GM19025 (cell line): ENCODE results near the gene LUC7L3.

Experiments
- ATAC-seq: cut with Tn5 transposase; IDR thresholded peaks from one replicate; pipeline ENCODE4 v1.9.1; 2021; ENCODE audit warnings: mild to moderate bottlenecking, low read depth, moderate library complexity; ENCODE audit not compliant: unreplicated experiment

The LUC7L3 gene

GRCh38 chr17:50745631-50746030, 26.2 kb downstream of the LUC7L3 start:
- ATAC-seq, result no peak

DNA sequence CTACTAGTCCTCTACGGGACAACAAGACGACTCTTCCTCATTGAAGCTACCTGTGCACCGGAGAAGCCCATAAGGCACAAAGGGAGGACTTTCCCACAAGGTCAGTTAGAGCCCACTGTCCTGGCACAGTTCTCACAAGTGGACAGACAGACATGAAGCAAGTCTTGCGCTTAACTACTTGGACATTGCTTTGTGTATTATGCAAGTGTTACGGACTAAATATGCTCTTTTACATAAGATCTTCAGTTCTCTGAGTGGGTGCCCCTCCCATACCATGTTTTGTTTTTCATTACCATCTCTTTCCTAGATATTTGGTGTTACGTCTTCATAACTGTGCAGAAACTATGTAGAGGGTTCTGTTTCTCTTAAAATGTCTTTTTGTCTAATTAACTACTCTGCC, 29.8 kb downstream of the LUC7L3 start:
- ATAC-seq, result no peak

GRCh38 chr17:50754521-50754920, 35.1 kb downstream of the LUC7L3 start:
- ATAC-seq, result no peak

DNA sequence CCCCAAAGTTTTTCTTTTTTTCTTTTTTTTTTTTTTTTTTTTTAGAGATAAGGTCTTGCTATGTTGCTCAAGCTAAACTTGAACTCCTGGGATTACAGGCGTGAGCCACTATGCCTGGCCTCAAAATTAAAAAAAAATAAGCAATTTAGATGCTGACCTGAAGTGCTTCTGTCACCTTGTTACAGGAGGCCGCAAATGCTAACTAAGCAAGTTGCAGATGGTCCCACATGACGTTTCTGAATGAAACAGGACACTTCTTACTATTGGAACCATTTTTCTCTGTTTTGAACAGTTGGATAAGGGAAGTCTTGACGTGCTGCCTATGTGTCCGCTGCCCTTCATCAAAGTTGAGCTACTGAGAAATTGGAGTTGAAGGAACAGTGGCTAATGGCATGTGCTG, 39.1 kb downstream of the LUC7L3 start:
- ATAC-seq, result no peak

DNA sequence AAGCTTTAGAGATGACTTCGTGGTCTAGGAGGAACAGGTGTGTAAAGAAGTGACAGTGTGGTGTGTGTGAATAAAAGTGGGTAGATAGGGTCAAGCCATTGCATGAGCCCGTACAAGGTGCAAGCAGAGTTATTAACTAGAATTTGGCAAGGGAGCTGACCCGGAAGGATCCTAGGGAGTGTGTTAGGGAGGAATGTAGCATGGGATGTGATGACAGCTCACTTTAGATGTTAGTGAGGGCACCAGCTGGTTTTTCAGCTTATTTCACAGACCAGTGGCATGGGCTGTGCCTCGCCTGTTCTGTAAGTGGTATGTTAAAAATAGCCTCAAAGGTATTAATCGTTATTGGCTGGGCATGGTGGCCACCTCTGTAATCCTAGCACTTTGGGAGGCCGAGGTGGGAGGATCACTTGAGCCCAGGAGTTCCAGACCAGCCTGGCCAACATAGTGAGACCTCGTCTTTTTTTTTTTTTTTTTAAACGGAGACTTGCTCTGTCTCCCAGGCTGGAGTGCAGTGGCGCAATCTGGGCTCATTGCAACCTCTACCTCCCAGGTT, 39.7 kb downstream of the LUC7L3 start:
- no peak for ATAC-seq

GRCh38 chr17:50762177-50762576, 42.8 kb downstream of the LUC7L3 start:
- no peak for ATAC-seq

DNA sequence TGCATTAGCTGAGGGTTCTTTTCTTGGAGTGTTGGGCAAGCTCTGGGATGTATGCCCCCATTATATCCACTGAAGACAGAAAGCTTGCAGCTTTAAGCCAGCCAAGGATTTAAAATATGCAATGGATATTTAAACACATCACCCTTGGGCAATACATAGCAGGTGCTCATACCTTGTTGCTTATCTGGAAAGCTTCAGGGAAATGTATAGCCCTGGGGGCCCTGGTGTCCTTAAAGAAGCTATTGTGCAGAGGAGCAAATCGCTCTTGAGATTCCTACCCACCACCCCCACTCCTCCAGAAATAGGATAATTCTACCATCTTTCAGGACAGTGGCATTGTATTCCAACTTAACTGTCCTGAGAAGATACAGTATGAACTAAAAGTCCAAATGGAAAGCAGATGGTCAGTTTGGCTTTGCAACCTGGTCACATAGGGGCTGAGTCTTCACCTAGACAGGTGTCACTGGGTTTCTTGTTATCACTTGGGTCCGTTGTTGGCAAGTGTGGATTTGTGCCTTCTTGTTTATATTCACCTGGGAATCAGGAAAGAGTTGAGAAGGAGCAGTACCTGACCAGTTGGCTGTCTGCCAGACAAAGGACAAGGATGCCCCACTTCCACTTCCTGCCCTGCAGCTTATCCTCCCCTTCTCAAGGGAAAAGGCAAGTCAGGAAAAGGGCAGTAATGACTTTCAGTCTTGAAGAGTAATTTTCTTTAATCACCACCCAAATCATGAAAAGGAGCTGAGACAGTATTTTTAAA, 44.5 kb downstream of the LUC7L3 start:
- no peak for ATAC-seq

DNA sequence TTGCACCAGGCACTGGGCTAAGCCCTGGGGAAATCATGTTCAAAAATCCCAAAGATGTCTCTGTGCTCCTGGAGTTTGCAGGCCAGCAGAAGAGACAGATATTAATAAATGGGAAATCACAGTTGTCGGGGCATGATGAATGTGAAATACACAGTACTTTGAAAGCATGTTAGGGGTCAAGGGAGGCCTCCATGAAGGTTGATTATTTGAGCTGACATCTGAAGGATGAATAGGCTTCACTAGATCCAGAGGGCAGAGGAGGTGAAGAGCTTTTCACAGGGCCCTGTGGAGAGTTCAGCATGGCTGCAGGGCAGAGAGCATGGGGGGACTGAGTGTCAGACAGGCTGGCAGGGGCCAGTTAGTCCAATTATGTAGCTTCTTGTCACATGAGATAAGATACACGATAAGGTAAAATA, 45.3 kb downstream of the LUC7L3 start:
- ATAC-seq, result no peak

GRCh38 chr17:50765454-50766221, 46.2 kb downstream of the LUC7L3 start:
- no peak for ATAC-seq

DNA sequence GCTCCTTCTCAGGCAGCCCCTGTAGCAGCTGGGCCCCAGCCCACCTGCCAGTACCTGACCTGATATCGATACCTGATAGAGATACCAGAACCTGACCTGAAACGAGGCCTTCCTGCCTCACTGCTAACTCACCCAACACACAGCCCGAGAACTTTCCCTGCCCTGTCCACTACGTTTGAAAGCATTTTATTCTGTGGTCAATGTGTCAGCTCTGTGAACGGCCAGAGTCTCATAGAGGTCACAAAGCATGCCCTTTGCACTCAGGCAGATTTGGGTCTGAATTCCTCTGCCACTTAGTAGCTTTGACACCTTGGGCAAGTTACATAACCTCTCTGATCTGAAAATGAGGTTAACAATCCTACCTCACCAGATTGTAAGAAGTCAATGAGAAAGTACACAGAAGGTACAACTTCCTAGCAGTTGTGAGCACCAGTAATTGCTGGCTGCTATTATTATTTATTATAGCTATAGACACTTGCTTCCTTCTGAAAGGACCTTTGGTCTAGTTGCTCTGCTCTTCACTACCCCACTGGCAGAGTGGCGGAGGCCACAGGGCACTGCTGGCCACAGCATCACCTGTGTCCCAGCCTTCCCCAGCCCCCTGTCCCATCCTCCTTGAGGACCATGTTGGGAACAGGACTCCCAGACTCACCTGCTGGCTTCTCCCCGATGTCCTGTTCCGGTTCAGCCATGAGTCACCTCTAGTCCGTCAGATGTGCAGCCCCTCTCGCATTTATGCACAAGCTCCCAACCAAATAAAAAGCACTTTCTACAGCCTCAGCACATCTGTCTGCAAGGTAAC, 47.0 kb downstream of the LUC7L3 start:
- ATAC-seq, result no peak

DNA sequence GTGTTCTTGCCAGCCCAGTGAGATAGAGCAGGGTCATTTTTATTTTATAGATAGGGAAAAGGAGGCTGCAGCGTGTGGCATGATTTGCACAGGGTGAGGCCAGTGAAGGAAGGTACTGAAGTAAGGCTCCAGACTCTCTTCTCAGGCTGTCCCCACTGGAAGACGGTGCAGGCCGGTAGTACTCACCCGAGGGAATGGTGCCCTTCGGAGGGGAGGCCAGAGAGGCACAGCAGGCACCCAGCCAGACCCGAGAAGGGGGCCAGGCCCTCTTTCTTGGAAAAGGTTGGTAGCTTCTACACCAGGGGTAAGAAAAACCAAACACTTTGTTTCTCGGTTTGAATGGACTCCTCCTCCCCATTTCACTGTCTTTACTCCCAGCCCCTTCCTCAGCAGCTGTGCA, 47.6 kb downstream of the LUC7L3 start:
- ATAC-seq, result no peak

DNA sequence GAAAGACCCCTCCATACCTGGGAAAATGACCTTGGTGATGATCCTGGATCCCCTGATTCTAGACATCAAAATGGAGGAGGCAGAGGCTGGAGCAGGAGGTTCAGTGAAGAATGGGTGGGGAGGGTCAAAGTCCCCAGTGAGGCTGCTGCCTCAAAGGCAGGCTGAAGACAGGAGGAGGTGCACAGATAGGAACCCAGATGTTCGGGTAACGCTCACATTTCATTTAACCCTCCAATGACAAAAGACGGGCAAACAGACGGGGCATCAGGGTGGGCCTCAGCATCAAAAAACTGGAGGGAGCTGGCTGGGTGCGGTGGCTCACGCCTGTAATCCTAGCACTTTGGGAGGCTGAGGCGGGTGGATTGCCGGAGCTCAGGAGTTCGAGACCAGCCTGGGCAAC, 48.0 kb downstream of the LUC7L3 start, which contains the start of gene ANKRD40CL:
Gene ANKRD40CL (minus strand): TSS at position 73 of the 400 bp plus-strand sequence. CDS start 605 bp downstream, outside the sequence.
- ATAC-seq, result no peak

- ATAC-seq, result no peak
These were observed 49.0 kb downstream of the LUC7L3 start for GRCh38 chr17:50768346-50768761.

DNA sequence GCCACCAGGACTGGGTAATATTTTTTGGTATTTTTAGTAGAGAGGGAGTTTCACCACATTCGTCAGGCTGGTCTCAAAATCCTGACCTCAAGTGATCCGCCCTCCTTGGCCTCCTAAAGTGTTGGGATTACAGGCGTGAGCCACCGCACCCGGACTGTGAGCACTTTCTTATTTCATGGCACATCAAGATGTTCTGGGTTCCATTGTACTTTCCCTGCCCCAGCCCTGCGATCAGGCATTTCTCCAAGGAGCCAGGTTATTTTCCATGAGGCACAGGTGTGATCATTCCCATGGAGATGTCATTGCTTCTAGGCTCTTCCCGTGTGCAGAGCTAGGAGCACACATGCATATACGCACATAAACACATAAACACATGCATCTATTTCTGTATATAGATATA, 50.5 kb downstream of the LUC7L3 start:
- ATAC-seq, result no peak

DNA sequence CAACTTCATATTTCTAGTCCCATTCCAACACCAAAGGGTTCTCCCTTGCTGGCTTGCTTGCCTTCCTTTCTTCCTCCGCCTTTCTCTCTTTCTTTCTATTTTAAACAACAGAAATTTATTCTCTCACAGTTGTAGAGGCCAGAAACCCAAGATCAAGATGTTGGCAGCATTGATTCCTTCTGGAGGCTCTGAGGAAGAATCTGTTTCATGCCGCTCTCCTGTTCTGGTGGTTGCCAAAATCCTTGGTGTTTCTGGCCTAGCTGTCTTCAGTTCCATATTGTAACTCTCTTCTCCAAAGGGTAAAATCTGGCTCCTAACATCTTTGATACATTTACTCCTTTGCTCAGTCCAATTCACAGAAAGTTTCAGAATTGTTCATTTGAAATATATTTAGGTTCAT, 50.9 kb downstream of the LUC7L3 start:
- no peak for ATAC-seq

- ATAC-seq, result no peak
These were observed 52.8 kb downstream of the LUC7L3 start for GRCh38 chr17:50771991-50772785.

DNA sequence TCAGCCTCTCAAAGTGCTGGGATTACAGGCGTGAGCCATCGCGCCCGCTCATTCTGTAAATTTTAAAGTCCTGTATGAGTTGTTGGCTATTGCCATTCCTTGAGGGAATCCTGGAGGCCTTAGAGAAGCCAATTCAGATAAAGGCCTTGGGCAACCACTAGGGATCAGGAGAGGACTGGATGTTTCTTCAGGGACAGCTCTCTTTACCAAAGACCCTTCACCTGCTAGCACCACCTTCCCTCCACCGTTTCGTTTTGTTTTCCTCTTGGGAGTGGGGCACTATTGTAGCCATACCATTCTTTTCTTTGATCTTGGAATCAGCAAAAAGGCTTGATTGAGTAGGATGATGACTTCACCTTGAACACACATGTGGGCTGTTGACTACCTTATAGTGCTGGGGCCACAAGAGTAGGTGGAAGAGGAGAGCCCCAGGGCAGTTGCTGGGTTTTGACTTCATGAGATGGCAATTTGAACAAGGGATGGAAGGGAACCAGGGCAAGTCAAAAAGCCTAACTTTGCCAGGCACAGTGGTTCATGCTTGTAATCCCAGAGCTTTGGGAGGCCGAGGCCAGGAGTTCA, 54.9 kb downstream of the LUC7L3 start:
- ATAC-seq, result no peak

DNA sequence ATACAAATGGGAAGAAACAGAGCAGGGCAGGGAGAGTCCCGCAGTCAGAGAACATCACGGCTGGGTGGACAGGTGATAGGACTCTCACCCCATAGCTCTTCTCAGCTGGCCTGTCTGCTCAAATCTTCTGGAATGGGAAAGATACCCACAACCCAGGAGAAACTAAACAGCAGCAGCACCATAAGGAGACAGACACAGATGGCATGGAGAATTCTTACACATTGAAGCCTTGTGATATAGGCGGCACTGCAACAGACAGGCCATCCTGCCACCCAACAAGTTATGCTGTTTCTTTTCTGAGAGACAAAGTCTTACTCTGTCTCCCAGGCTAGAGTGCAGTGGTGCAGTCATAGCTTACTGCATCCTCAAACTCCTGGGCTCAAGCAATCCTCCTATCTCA, 56.5 kb downstream of the LUC7L3 start:
- no peak for ATAC-seq

GRCh38 chr17:50778471-50778870, 59.1 kb downstream of the LUC7L3 start:
- ATAC-seq, result no peak

GRCh38 chr17:50778988-50779387, 59.6 kb downstream of the LUC7L3 start:
- ATAC-seq, result no peak
